Tibial nerve (tissue), 4 donors: ENCODE results near the gene RBMXL2. TPM values are rescaled to one million over a fixed set of nuclear protein-coding genes. Genes with fewer than 3 reads are reported as not detected.

Source experiments
- DNase-seq, 2 donors: peaks; one replicate each; pipeline ENCODE4 v3.0.0-alpha.2; 2019; ENCODE audit warnings: low spot score in 2 of 2
- H3K27ac ChIP-seq, 4 donors: fragments of 200-600 bp; sonication (generic) in 3 of 4; one replicate each; pipeline ENCODE4 v1.5.1; 2017 to 2019; ENCODE audit warnings: mild to moderate bottlenecking in 1 of 4
- H3K27me3 ChIP-seq, 2 donors: fragments of 200-600 bp; sonication (generic) in 1 of 2; one replicate each; pipeline versions ENCODE4 v1.5.1 to v1.6.0; 2017 to 2019
- H3K36me3 ChIP-seq, 3 donors: fragments of 200-600 bp; sonication (generic); one replicate each; pipeline ENCODE4 v1.5.1; 2018 to 2019
- H3K4me1 ChIP-seq, 4 donors: fragments of 200-600 bp; sonication (generic) in 3 of 4; one replicate each; pipeline ENCODE4 v1.5.1; 2017 to 2019
- H3K4me3 ChIP-seq, 4 donors: fragments of 200-600 bp; sonication (generic) in 3 of 4; one replicate each; pipeline ENCODE4 v1.5.1; 2017 to 2019; ENCODE audit warnings: mild to moderate bottlenecking in 1 of 4, moderate library complexity in 1 of 4
- H3K9me3 ChIP-seq, 4 donors: fragments of 200-600 bp; sonication (generic) in 3 of 4; one replicate each; pipeline ENCODE4 v1.5.1; 2017 to 2019
- CTCF ChIP-seq, 5 experiments: fragments of 200-600 bp in 3 of 5; fragments of 450-650 bp in 2 of 5; sonication (generic) in 3 of 5; IDR thresholded peaks; one replicate each; pipeline ENCODE4 v1.5.1; 2016 to 2019; ENCODE audit warnings: antibody characterized with exemption in 5 of 5, mild to moderate bottlenecking in 3 of 5, moderate library complexity in 2 of 5
- EP300 ChIP-seq, 2 donors: sonication (generic); formaldehyde crosslinking; IDR thresholded peaks; one replicate each; pipeline ENCODE4 v1.6.1; 2017; ENCODE audit warnings: antibody characterized with exemption in 2 of 2, mild to moderate bottlenecking in 1 of 2
- POLR2A ChIP-seq, 2 donors: fragments of 450-650 bp; IDR thresholded peaks; one replicate each; pipeline ENCODE4 v1.6.1; 2017; ENCODE audit warnings: antibody characterized with exemption in 2 of 2, mild to moderate bottlenecking in 2 of 2, moderate library complexity in 2 of 2
- WGBS, 2 donors: methylation state at CpG; one replicate each; pipeline ENCODE4 v1.1.5; 2018; 5-methylcytosine and 5-hydroxymethylcytosine counted together
- total RNA-seq, 4 donors: library from RNA; depleted of rRNA; stranded (reverse); fragments of >200 nt; gene quantifications; one replicate each; pipeline ENCODE4 v1.1.0, GENCODE V29; 2016

RBMXL2 gene
- total RNA-seq, 4 donors from 2014 or later: 3.5 TPM; not detected in 3

GRCh38 chr11:7080900-7081299, 7.9 kb upstream of the RBMXL2 start:
- H3K27me3 ChIP-seq: no peaks in the 10 kb centered on the region
- no peaks in the 10 kb centered on the region for H3K36me3 ChIP-seq
- peaks cover 0 to 18% (median 0%) of the 10 kb centered on the region in 4 donors for H3K9me3 ChIP-seq
- H3K27ac ChIP-seq: no peak overlapping the region
- H3K4me1 ChIP-seq: no peaks in the 10 kb centered on the region
- no peak for TF ChIP-seq POLR2A (IDR thresholded peaks at IDR 0.05)
- no peak for TF ChIP-seq EP300 (IDR thresholded peaks at IDR 0.05)
- TF ChIP-seq CTCF (IDR thresholded peaks at IDR 0.05): no peak
- H3K4me3 ChIP-seq: no peak overlapping the region
- 69 to 82% methylated on average over 4 of the region's 4 CpGs for WGBS, 2 donors
- no peak for DNase-seq

GRCh38 chr11:7081441-7081840, 7.4 kb upstream of the RBMXL2 start:
- H3K27ac ChIP-seq: no peak overlapping the region
- no peak overlapping the region for H3K4me3 ChIP-seq
- TF ChIP-seq EP300 (IDR thresholded peaks at IDR 0.05) (no peak), CTCF (IDR thresholded peaks at IDR 0.05) (no peak), POLR2A (IDR thresholded peaks at IDR 0.05) (no peak)
- no peaks in the 10 kb centered on the region for H3K36me3 ChIP-seq
- H3K9me3 ChIP-seq: peaks cover 0 to 18% (median 0%) of the 10 kb centered on the region in 4 donors
- WGBS, 2 donors: 38 to 75% methylated on average over 1 of the region's 1 CpG
- H3K27me3 ChIP-seq: no peaks in the 10 kb centered on the region
- no peaks in the 10 kb centered on the region for H3K4me1 ChIP-seq
- DNase-seq: no peak

GRCh38 chr11:7089328-7090251, 792 bp downstream of the RBMXL2 start:
- no peak overlapping the region for H3K27ac ChIP-seq
- H3K4me1 ChIP-seq: no peaks in the 10 kb centered on the region
- 89 to 92% methylated on average over 63 to 99 of the region's 111 CpGs for WGBS, 2 donors
- no peaks in the 10 kb centered on the region for H3K9me3 ChIP-seq
- H3K4me3 ChIP-seq: no peak overlapping the region
- no peak for DNase-seq
- H3K27me3 ChIP-seq: no peaks in the 10 kb centered on the region
- no peaks in the 10 kb centered on the region for H3K36me3 ChIP-seq
- TF ChIP-seq EP300 (IDR thresholded peaks at IDR 0.05) (no peak), POLR2A (IDR thresholded peaks at IDR 0.05) (no peak), CTCF (IDR thresholded peaks at IDR 0.05) (no peak)

- WGBS, 2 donors: 2 to 4% methylated on average over 2 of the region's 2 CpGs
- peak in 1 of 2 donors; percentile 8 for DNase-seq
- Histone ChIP-seq H3K36me3 (no peaks in the 10 kb centered on the region), H3K27me3 (no peaks in the 10 kb centered on the region), H3K4me1 (no peaks in the 10 kb centered on the region), H3K27ac (no peak overlapping the region), H3K9me3 (no peaks in the 10 kb centered on the region), H3K4me3 (no peak overlapping the region)
- no peak for TF ChIP-seq EP300 (IDR thresholded peaks at IDR 0.05)
- TF ChIP-seq CTCF (IDR thresholded peaks at IDR 0.05): peak; percentile 42 to 76 (median 57)
These were observed 9.5 kb downstream of the RBMXL2 start for GRCh38 chr11:7098235-7098832.

GRCh38 chr11:7115780-7116179, 27.0 kb downstream of the RBMXL2 start:
- 17 to 23% methylated on average over 1 of the region's 1 CpG for whole genome bisulfite sequencing, 2 donors
- no peak overlapping the region for H3K27ac ChIP-seq
- no peaks in the 10 kb centered on the region for H3K4me1 ChIP-seq
- H3K4me3 ChIP-seq: no peak overlapping the region
- no peaks in the 10 kb centered on the region for H3K9me3 ChIP-seq
- TF ChIP-seq CTCF (IDR thresholded peaks at IDR 0.05) (no peak), EP300 (IDR thresholded peaks at IDR 0.05) (no peak), POLR2A (IDR thresholded peaks at IDR 0.05) (no peak)
- H3K36me3 ChIP-seq: no peaks in the 10 kb centered on the region
- no peaks in the 10 kb centered on the region for H3K27me3 ChIP-seq
- no peak for DNase-seq
